IPS-18c (cell line): ENCODE measurements around the gene MLLT10.

Experiments used
- H3K4me3 ChIP-seq: 2 replicates; pipeline ENCODE4 v1.7.0; 2013; ENCODE audit warnings: low read depth, mild to moderate bottlenecking, low read length, moderate library complexity; ENCODE audit not compliant: insufficient read depth
- H3K9me3 ChIP-seq: one replicate; pipeline ENCODE4 v1.6.1; 2013; ENCODE audit warnings: mild to moderate bottlenecking, low read length, moderate library complexity; ENCODE audit not compliant: control insufficient read depth, insufficient read depth

MLLT10 gene

GRCh38 chr10:21533467-21534279 is at the start of gene MLLT10:
MLLT10 (plus strand) TSS chr10:21534232; CDS start chr10:21534645, 413 bp downstream.
- Histone ChIP-seq H3K4me3 (peak within 1 kb of the TSS; percentile 69), H3K9me3 (no peaks in the 10 kb centered on the region)

GRCh38 chr10:21487416-21488180 is 46.4 kb upstream of the MLLT10 start:
- no peak overlapping the region for H3K4me3 ChIP-seq
- H3K9me3 ChIP-seq, result no peaks in the 10 kb centered on the region

- Histone ChIP-seq H3K4me3 (no peak overlapping the region), H3K9me3 (no peaks in the 10 kb centered on the region)
Measured at GRCh38 chr10:21488246-21488956, 45.6 kb upstream of the MLLT10 start.

GRCh38 chr10:21488957-21489446 is 45.0 kb upstream of the MLLT10 start:
- Histone ChIP-seq H3K4me3 (no peak overlapping the region), H3K9me3 (no peaks in the 10 kb centered on the region)

GRCh38 chr10:21490028-21490710 is 43.9 kb upstream of the MLLT10 start:
- H3K4me3 ChIP-seq, result no peak overlapping the region

GRCh38 chr10:21490711-21491105 is 43.3 kb upstream of the MLLT10 start:
- Histone ChIP-seq H3K4me3 (no peak overlapping the region), H3K9me3 (no peaks in the 10 kb centered on the region)

More at GRCh38 chr10:21490028-21490710, 43.9 kb upstream of the MLLT10 start:
- no peaks in the 10 kb centered on the region for H3K9me3 ChIP-seq

GRCh38 chr10:21492421-21492820 is 41.6 kb upstream of the MLLT10 start:
- H3K4me3 ChIP-seq, result no peak overlapping the region
- no peaks in the 10 kb centered on the region for H3K9me3 ChIP-seq

- H3K4me3 ChIP-seq, result peak overlapping the region; percentile 66
- no peaks in the 10 kb centered on the region for H3K9me3 ChIP-seq
Measured at GRCh38 chr10:21493784-21494183, 40.2 kb upstream of the MLLT10 start.

GRCh38 chr10:21494191-21495001 is 39.6 kb upstream of the MLLT10 start:
- H3K4me3 ChIP-seq, result peak overlapping the region; percentile 66
- no peaks in the 10 kb centered on the region for H3K9me3 ChIP-seq

GRCh38 chr10:21495002-21495751 is 38.9 kb upstream of the MLLT10 start:
- H3K9me3 ChIP-seq, result no peaks in the 10 kb centered on the region
- H3K4me3 ChIP-seq, result peak overlapping the region; percentile 66

- Histone ChIP-seq H3K4me3 (peak overlapping the region; percentile 66), H3K9me3 (no peaks in the 10 kb centered on the region)
Measured at GRCh38 chr10:21495752-21496342, 38.2 kb upstream of the MLLT10 start.

- H3K9me3 ChIP-seq, result no peaks in the 10 kb centered on the region
- peak overlapping the region; percentile 66 for H3K4me3 ChIP-seq
Measured at GRCh38 chr10:21496343-21497176, 37.5 kb upstream of the MLLT10 start.

- Histone ChIP-seq H3K4me3 (peak overlapping the region; percentile 66), H3K9me3 (no peaks in the 10 kb centered on the region)
Measured at GRCh38 chr10:21497177-21497807, 36.7 kb upstream of the MLLT10 start.

- H3K4me3 ChIP-seq, result no peak overlapping the region; the same call in 1 of the 2 replicates
- no peaks in the 10 kb centered on the region for H3K9me3 ChIP-seq
Measured at GRCh38 chr10:21498377-21498776, 35.7 kb upstream of the MLLT10 start.
